Measurements from ENCODE around the gene ADGRL2.

ADGRL2 gene

GRCh38 chr1:81808760-81809159 is 8.0 kb downstream of the ADGRL2 start:
- no peak for DNase-seq

GRCh38 chr1:81809808-81810207 is 9.1 kb downstream of the ADGRL2 start:
- DNase-seq = no peak

- DNase-seq = no peak
Measured at GRCh38 chr1:81811757-81812371, 11.1 kb downstream of the ADGRL2 start.

- DNase-seq = no peak
Measured at GRCh38 chr1:81812712-81813111, 12.0 kb downstream of the ADGRL2 start.

- DNase-seq = no peak
Measured at GRCh38 chr1:81813691-81814090, 13.0 kb downstream of the ADGRL2 start.

- no peak for DNase-seq
Measured at GRCh38 chr1:81819613-81820012, 18.9 kb downstream of the ADGRL2 start.

GRCh38 chr1:81820765-81821164 is 20.0 kb downstream of the ADGRL2 start:
- DNase-seq = no peak

GRCh38 chr1:81823082-81823481 is 22.3 kb downstream of the ADGRL2 start:
- DNase-seq = no peak

GRCh38 chr1:81824759-81825158 is 24.0 kb downstream of the ADGRL2 start:
- DNase-seq = no peak

- DNase-seq = no peak
Measured at GRCh38 chr1:81827942-81828341, 27.2 kb downstream of the ADGRL2 start.

GRCh38 chr1:81832573-81832972 is 31.8 kb downstream of the ADGRL2 start:
- no peak for DNase-seq

- DNase-seq = no peak
Measured at GRCh38 chr1:81833722-81834121, 33.0 kb downstream of the ADGRL2 start.

GRCh38 chr1:81834268-81834667 is 33.5 kb downstream of the ADGRL2 start:
- DNase-seq = no peak

- no peak for DNase-seq
Measured at GRCh38 chr1:81834921-81835698, 34.4 kb downstream of the ADGRL2 start.

- no peak for DNase-seq
Measured at GRCh38 chr1:81836007-81836626, 35.4 kb downstream of the ADGRL2 start.

GRCh38 chr1:81838600-81839218 is 38.0 kb downstream of the ADGRL2 start:
- DNase-seq = no peak

- DNase-seq = no peak
Measured at GRCh38 chr1:81840805-81841204, 40.1 kb downstream of the ADGRL2 start.

- no peak for DNase-seq
Measured at GRCh38 chr1:81841795-81842194, 41.1 kb downstream of the ADGRL2 start.

- DNase-seq = no peak
Measured at GRCh38 chr1:81844477-81844876, 43.7 kb downstream of the ADGRL2 start.

GRCh38 chr1:81846630-81847029 is 45.9 kb downstream of the ADGRL2 start:
- no peak for DNase-seq

GRCh38 chr1:81847063-81847462 is 46.3 kb downstream of the ADGRL2 start:
- no peak for DNase-seq

- DNase-seq = no peak
Measured at GRCh38 chr1:81848880-81849682, 48.3 kb downstream of the ADGRL2 start.

GRCh38 chr1:81850031-81850430 is 49.3 kb downstream of the ADGRL2 start:
- DNase-seq = no peak

Data from CD4-positive, alpha-beta T cell treated with Interleukin-6 for 4 hours (primary cell).